SH-SY5Y (cell line): ENCODE data around the gene UFD1.

ENCODE experiments used
- GATA2 ChIP-seq: IDR thresholded peaks from 2 replicates; pipeline ENCODE4 v1.6.1; 2011; ENCODE audit warnings: mild to moderate bottlenecking, low read depth, low read length
- GATA3 ChIP-seq: IDR thresholded peaks from 2 replicates; pipeline ENCODE4 v1.6.1; 2011; ENCODE audit warnings: low read depth, mild to moderate bottlenecking, low read length, moderate library complexity

GRCh38 chr22:19518635-19519034, 39.6 kb upstream of the UFD1 start:
- TF ChIP-seq GATA2 (no peak), GATA3 (no peak)
